ENCODE data around the gene SLC22A3. TPM values are rescaled to one million over a fixed set of nuclear protein-coding genes. Genes with fewer than 3 reads are reported as not detected.

SLC22A3 gene
- total and polyA plus RNA-seq, 2 of the 13 experiments (the other 11 are each of a cell fraction or from before 2014, with no cell fraction given): 12.0 to 31.5 TPM

- TF ChIP-seq DMTF1 (CRISPR knock-in tag; IDR thresholded peaks at IDR 0.05): no peak
- no peak for TF ChIP-seq NFE2L2 (IDR thresholded peaks at IDR 0.05; ENCODE audit: low read length)
- no peak for TF ChIP-seq ZFP1 (CRISPR knock-in tag; IDR thresholded peaks at IDR 0.05)
- no peak for TF ChIP-seq ZNF225 (CRISPR knock-in tag; IDR thresholded peaks at IDR 0.05)
- TF ChIP-seq ZNF788 (CRISPR knock-in tag; IDR thresholded peaks at IDR 0.05; ENCODE audit: borderline replicate concordance): no peak
- no peak for TF ChIP-seq ZKSCAN5 (CRISPR knock-in tag; IDR thresholded peaks at IDR 0.05)
- peak; percentile 42; the same call in 1 of the 2 replicates for TF ChIP-seq ZSCAN5A (CRISPR knock-in tag; IDR thresholded peaks at IDR 0.05; ENCODE audit: borderline replicate concordance)
- peak; percentile 38 for TF ChIP-seq ZNF224 (CRISPR knock-in tag; IDR thresholded peaks at IDR 0.05)
- no peak for TF ChIP-seq ATF3 (CRISPR knock-in tag; IDR thresholded peaks at IDR 0.05)
- TF ChIP-seq GABPB1 (CRISPR knock-in tag; IDR thresholded peaks at IDR 0.05): peak; percentile 11; the same call in 1 of the 2 replicates
- no peak for TF ChIP-seq ZBTB37 (CRISPR knock-in tag; IDR thresholded peaks at IDR 0.05)
- TF ChIP-seq ZNF660 (CRISPR knock-in tag; IDR thresholded peaks at IDR 0.05; ENCODE audit: borderline replicate concordance, low read depth): no peak
- no peak for TF ChIP-seq NFKBIZ (CRISPR knock-in tag; IDR thresholded peaks at IDR 0.05)
- no peak for TF ChIP-seq NONO (IDR thresholded peaks at IDR 0.05)
- TF ChIP-seq NONO (CRISPR knock-in tag; conservative IDR thresholded peaks at IDR 0.05): peak; percentile 47; the same call in 1 of the 2 replicates
- no peak for TF ChIP-seq MNT (IDR thresholded peaks at IDR 0.05)
- TF ChIP-seq NKX3-1 (CRISPR knock-in tag; IDR thresholded peaks at IDR 0.05): no peak
- TF ChIP-seq ZNF737 (CRISPR knock-in tag; IDR thresholded peaks at IDR 0.05; ENCODE audit: borderline replicate concordance): no peak
- TF ChIP-seq ZNF33B (CRISPR knock-in tag; IDR thresholded peaks at IDR 0.05): 0 out of 2 replicates have a peak, but pooled peaks have one; percentile 39
- TF ChIP-seq ZNF770 (CRISPR knock-in tag; IDR thresholded peaks at IDR 0.05): no peak
These were observed 637 bp upstream of the SLC22A3 start (continued) for GRCh38 chr6:160347259-160348222.

All from HepG2 (cell line).